Thyroid gland (tissue), 4 donors: ENCODE data around the gene NFE2. TPM values are rescaled to one million over a fixed set of nuclear protein-coding genes. Genes with fewer than 3 reads are reported as not detected.

Experiments used
- DNase-seq, 2 donors: peaks; one replicate each; pipeline ENCODE4 v3.0.0-alpha.2; 2019
- H3K27ac ChIP-seq, 3 donors: fragments of 200-600 bp; sonication (generic); 1 replicate in 2 of 3; 2 replicates in 1 of 3; pipeline ENCODE4 v1.5.1; 2016 to 2019; ENCODE audit warnings: mild to moderate bottlenecking in 1 of 3, moderate library complexity in 1 of 3
- H3K27me3 ChIP-seq: fragments of 200-600 bp; sonication (generic); one replicate; pipeline ENCODE4 v1.5.1; 2019
- H3K36me3 ChIP-seq, 2 donors: fragments of 200-600 bp; sonication (generic); one replicate each; pipeline ENCODE4 v1.5.1; 2016 to 2019
- H3K4me1 ChIP-seq, 2 donors: fragments of 200-600 bp; sonication (generic); one replicate each; pipeline ENCODE4 v1.5.1; 2017 to 2019
- H3K4me3 ChIP-seq, 3 donors: fragments of 200-600 bp; sonication (generic); replicated peaks in 1 of 3; 1 replicate in 2 of 3; 2 replicates in 1 of 3; pipeline ENCODE4 v1.5.1; 2016; ENCODE audit warnings: mild to moderate bottlenecking in 1 of 3
- H3K9me3 ChIP-seq: fragments of 200-600 bp; sonication (generic); one replicate; pipeline ENCODE4 v1.5.1; 2017
- CTCF ChIP-seq, 6 experiments: fragments of 200-600 bp in 3 of 6; fragments of 450-650 bp in 3 of 6; sonication (generic) in 3 of 6; IDR thresholded peaks; one replicate each; pipeline ENCODE4 v1.5.1; 2016 to 2019; ENCODE audit warnings: antibody characterized with exemption in 6 of 6, mild to moderate bottlenecking in 2 of 6, inconsistent platforms in 1 of 6, moderate library complexity in 1 of 6
- POLR2A ChIP-seq, 2 donors: fragments of 450-650 bp; IDR thresholded peaks; one replicate each; pipeline ENCODE4 v1.6.1; 2017; ENCODE audit warnings: antibody characterized with exemption in 2 of 2, mild to moderate bottlenecking in 2 of 2, moderate library complexity in 1 of 2
- WGBS, 2 donors: methylation state at CpG; one replicate each; pipeline ENCODE4 v1.1.5; 2017; 5-methylcytosine and 5-hydroxymethylcytosine counted together
- intact Hi-C: fragments of 100-400 bp; cut with DNase I; formaldehyde crosslinking; loops from one replicate; pipeline ENCODE4 v1.15.1; 2023
- total RNA-seq, 4 donors: library from RNA; depleted of rRNA; stranded (reverse); fragments of >200 nt; gene quantifications; one replicate each; pipeline ENCODE4 v1.2.3, GENCODE V29; 2016

The NFE2 gene
- total RNA-seq, 4 donors from 2014 or later: 0.56 to 1.7 (median 0.61) TPM

- intact Hi-C loops: no loop called here
- H3K36me3 ChIP-seq: no peaks in the 10 kb centered on the region
- DNase-seq: no peak
- TF ChIP-seq POLR2A (IDR thresholded peaks at IDR 0.05) (no peak), CTCF (IDR thresholded peaks at IDR 0.05) (no peak)
- no peaks in the 10 kb centered on the region for H3K9me3 ChIP-seq
- no peak overlapping the region for H3K27ac ChIP-seq
- WGBS, 2 donors: 86 to 92% methylated on average over 4 of the region's 4 CpGs
- no peaks in the 10 kb centered on the region for H3K27me3 ChIP-seq
- H3K4me3 ChIP-seq: no peak overlapping the region
- peaks cover 21 to 27% of the 10 kb centered on the region in 2 donors for H3K4me1 ChIP-seq
Measured at GRCh38 chr12:54265364-54265812, 35.4 kb downstream of the NFE2 start.

DNA sequence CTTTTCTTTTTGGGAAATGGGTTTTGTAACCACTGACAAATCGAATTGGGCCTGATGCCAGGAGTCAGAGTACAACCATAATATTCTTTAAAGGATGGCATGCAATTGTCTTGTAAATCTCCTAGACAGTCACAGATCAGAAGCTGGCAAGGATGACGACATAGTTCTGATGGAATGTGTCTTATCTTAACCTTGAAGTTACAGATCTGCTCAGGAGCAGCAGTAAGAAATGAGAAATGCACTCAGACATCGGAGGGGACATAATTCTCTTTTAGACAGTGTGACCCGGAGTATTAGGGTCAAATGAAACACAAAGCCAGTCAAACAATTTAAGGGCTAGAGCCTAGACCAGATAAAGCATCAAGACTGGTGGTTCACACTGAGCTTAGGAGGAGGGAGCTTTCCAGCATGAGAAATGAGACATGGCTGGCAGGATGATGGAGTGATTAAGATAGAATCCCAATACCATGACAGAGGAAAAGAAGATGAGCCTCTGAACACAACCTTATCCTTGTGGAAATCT lies 38.4 kb downstream of the NFE2 start:
- WGBS, 2 donors: 32 to 37% methylated on average over 4 of the region's 4 CpGs
- H3K36me3 ChIP-seq: no peaks in the 10 kb centered on the region
- H3K27me3 ChIP-seq: no peaks in the 10 kb centered on the region
- TF ChIP-seq POLR2A (IDR thresholded peaks at IDR 0.05): no peak
- TF ChIP-seq CTCF (IDR thresholded peaks at IDR 0.05): no peak
- peak overlapping the region; percentile 40 to 91 (median 77) for H3K27ac ChIP-seq
- H3K9me3 ChIP-seq: no peaks in the 10 kb centered on the region
- peak; percentile 23 to 26 for DNase-seq
- intact Hi-C loops: no loop called here
- no peak overlapping the region for H3K4me3 ChIP-seq
- peaks cover 37 to 53% of the 10 kb centered on the region in 2 donors for H3K4me1 ChIP-seq

- 44 to 53% methylated on average over 5 of the region's 5 CpGs for WGBS, 2 donors
- Histone ChIP-seq H3K4me3 (no peak overlapping the region), H3K27me3 (no peaks in the 10 kb centered on the region), H3K27ac (peak overlapping the region; percentile 40 to 91 (median 77)), H3K36me3 (peaks cover 0 to 3% of the 10 kb centered on the region in 2 donors), H3K9me3 (no peaks in the 10 kb centered on the region), H3K4me1 (peaks cover 40 to 59% of the 10 kb centered on the region in 2 donors)
- TF ChIP-seq CTCF (IDR thresholded peaks at IDR 0.05) (no peak), POLR2A (IDR thresholded peaks at IDR 0.05) (peak in 1 of 2 donors; percentile 25)
- intact Hi-C loops: no loop called here
- no peak for DNase-seq
Measured at GRCh38 chr12:54261815-54262402, 38.9 kb downstream of the NFE2 start.

- H3K27ac ChIP-seq: peak overlapping the region; percentile 72 to 91 (median 77)
- H3K36me3 ChIP-seq: peaks cover 0 to 3% of the 10 kb centered on the region in 2 donors
- peak; percentile 87 to 88 for DNase-seq
- intact Hi-C loops: loop anchor here (10.0 kb wide), 1 partner anchor 105 kb away; the partner anchor contains the start of gene GPR84
- WGBS, 2 donors: 5 to 7% methylated on average over 11 of the region's 11 CpGs
- H3K4me1 ChIP-seq: peaks cover 45 to 62% of the 10 kb centered on the region in 2 donors
- H3K9me3 ChIP-seq: no peaks in the 10 kb centered on the region
- peak overlapping the region in 2 of 3 donors; percentile 12 to 27 for H3K4me3 ChIP-seq
- TF ChIP-seq CTCF (IDR thresholded peaks at IDR 0.05) (no peak), POLR2A (IDR thresholded peaks at IDR 0.05) (peak in 1 of 2 donors; percentile 64)
- H3K27me3 ChIP-seq: no peaks in the 10 kb centered on the region
Measured at GRCh38 chr12:54259194-54260011, 41.4 kb downstream of the NFE2 start.
